NCI-H2171 treated with DMSO at 0.1 percent for 48 hours (cell line): ENCODE measurements around the gene C1orf174.

Source experiments
- DNase-seq: peaks from one replicate; lab custom pipeline; 2025; lab: John Stamatoyannopoulos, UW

C1orf174 gene

DNA sequence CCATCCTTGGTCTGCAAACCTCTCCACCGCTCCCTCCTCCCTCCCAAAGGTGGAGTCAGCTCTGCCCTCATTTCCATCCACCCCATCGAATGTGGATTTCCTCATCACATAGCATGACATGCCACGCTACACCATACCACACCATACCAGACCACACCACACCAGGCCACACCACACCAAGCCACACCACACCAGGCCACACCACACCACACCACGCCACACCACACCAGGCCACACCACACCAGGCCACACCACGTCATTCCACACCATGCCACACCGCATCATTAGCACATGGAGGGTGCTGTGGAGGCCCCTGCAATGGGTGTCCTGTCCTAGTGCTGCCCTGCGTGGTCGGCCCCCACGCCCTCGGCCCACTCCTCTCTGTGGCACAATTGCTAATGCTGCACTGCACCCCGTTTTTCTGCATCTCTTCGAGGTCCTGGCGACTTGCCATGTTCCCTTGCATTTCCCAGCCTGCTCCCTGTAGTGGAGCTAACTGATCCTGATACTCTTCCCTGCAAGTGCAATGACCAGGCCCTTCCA is 31.5 kb downstream of the C1orf174 start:
- no peak for DNase-seq

DNA sequence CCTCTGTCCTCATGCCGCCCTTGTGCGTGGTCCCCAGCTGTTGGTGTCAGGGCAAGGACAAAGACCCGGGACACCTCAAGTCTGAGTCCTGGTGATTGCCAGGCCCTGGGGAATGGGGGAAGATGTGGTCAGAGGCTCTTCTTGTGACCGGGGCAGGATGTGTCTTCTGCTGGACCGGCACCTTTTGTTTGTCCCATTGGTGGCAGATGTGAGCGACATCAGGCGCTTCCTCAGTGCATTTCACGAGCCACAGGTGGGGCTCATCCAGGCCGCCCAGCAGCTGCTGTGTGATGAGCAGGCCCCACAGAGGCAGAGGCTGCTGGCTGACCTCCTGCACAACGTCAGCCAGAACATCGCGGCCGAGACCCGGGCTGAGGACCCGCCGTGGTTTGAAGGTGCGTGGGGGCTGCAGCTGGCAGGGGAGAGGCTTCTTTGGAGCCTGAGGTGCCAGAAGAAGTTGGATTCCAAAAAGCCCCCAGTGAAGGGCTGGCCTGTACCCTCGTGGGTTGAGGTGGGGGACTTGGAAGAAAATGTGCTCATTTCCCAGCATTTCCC is 34.4 kb downstream of the C1orf174 start:
- DNase-seq: no peak

DNA sequence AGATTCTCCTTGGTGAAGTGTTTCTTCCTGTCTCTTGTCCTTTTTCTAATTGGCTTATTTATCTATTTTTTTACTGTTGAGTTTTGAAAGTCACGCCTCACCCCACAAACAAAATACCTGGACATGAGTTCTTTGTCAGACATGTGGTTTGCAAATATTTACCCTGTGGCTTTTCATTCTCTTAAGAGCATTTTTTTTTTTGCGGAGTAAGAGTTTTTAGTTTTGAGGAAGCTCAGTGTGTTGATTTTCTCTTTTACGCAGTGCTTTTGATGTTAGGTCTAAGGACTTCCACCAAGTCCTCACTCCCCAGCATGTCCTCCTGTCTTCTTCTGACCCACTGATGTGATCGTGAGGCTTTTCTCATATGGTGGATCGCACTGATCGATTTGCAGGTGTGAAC is 35.2 kb downstream of the C1orf174 start:
- DNase-seq: no peak

DNA sequence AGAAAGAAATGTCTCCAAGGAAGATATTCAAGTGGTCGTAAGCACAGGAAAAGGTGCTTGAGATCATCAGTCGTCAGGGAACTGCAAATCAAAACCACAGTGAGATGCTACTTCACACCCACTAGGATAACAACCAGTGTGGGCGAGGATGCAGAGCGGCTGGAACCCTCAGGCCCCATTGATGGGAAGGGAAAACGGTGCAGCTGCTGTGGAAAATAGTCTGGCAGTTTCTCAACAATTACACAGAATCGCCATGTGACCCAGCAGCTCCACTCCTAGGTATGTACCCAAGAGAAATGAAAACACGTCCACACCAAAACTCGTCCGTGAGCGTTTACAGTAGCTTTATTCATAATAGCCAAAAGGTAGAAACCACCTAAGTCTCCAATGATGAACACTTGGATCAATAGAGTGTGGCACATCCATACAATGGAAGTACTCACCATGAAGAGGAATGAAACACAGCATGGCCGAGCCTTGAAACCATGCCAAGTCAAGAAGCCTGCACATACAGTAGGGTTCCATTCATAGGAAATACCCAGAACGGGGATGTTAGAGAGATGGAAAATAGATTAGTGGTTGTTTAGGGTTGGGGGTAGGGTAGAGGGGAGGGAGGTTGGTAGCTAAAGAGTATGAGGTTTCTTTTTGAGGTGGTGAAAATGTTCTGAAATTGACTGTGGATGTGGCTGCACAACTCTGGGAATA is 36.7 kb downstream of the C1orf174 start:
- no peak for DNase-seq

DNA sequence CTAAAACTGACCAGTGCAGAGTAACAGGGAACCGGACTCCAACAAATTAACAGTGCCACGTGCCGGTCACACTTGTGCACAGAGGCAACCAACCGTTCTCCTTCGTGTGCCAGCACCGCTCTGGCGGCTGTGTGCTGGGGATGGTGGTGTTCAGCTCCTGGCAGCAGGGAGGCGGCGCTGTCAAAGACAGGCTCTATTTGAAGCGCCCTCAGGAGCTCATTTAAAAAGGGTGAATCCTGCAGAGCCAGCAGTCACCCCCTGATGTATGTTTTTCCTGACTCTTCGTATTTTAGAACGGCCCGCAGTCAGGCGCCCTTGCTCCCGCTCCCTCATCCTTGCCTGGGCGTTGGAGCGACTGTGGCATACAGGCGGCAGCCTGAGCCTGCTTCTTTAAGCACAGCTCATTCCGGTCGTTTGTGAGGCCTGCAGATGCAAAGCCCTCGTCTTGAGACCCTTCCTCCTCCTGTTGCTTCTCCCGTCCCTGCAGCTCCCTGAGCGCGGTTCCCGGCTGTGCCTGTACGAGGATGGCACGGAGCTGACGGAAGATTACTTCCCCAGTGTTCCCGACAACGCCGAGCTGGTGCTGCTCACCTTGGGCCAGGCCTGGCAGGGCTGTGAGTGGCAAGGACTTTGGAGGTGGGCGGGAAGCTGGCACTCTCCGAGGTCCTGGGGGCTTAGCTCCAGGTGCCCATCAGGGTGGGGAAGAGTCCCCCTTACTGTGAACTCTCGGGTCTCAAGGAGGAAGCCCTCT is 41.7 kb downstream of the C1orf174 start:
- DNase-seq: no peak

DNA sequence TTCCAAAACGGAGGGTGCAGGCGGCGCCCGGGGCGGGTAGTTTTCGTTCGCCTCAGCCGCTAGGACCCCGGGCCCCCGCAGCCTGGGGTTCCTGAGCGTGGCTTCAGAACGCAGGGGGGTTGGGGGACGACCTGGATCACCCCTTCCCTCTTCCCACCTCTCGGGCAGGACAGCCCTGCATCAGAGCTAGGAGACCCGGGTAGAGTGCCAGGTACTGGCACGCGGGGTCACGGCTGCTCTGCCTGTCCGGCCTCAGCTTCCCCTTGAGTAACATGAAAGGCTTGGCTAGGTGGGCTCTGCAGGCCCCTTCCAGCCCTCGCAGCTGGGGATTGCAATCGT is 42.3 kb downstream of the C1orf174 start:
- DNase-seq: no peak

DNA sequence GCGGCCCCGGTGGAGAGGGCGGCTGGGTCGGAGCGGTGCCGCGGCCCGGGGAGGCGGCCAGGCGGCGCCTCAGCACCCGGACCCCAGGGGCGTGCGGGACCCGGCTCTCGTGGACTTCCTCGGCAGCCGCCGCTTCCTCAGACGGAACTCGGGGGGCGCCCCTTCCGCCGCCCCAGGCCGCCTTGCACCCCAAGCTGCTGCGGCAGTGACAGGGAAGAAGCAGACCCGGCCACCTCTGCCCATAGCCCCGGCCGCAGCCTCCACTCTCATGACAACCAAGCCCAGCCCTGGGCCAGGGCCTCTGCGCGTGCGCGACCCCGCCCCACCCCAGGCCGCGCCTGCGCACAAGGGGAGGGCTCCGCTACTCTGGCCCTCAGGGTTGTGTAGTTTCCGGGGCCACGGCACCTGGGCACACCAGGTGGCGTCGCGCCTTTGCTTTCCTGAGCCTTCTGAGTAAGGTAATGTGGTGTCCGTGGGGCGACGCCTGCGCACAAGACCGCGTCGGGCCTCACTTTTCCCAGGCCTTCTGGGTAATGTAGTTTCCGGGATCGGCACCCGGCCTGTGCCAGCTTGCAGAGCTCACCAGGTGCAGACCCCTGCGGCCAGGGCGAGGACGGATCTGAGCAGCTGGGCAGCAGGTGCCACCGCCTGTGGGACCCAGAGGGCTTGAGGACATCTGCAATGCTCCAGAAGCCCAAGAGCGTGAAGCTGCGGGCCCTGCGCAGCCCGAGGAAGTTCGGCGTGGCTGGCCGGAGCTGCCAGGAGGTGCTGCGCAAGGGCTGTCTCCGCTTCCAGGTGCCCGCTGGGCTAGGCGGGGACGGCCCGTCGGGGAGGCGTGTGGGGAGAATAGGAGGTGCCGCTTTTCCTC is 42.9 kb downstream of the C1orf174 start, which contains the start of the genes CEP104 and DFFB:
TSS of gene CEP104 (minus strand) at position 289 of the 868 bp plus-strand sequence. CDS start 4,804 bp downstream, outside the sequence.
TSS of gene DFFB (plus strand) at position 554 of the 868 bp plus-strand sequence. CDS start at position 682, 128 bp downstream.
- peak; percentile 98 for DNase-seq

DNA sequence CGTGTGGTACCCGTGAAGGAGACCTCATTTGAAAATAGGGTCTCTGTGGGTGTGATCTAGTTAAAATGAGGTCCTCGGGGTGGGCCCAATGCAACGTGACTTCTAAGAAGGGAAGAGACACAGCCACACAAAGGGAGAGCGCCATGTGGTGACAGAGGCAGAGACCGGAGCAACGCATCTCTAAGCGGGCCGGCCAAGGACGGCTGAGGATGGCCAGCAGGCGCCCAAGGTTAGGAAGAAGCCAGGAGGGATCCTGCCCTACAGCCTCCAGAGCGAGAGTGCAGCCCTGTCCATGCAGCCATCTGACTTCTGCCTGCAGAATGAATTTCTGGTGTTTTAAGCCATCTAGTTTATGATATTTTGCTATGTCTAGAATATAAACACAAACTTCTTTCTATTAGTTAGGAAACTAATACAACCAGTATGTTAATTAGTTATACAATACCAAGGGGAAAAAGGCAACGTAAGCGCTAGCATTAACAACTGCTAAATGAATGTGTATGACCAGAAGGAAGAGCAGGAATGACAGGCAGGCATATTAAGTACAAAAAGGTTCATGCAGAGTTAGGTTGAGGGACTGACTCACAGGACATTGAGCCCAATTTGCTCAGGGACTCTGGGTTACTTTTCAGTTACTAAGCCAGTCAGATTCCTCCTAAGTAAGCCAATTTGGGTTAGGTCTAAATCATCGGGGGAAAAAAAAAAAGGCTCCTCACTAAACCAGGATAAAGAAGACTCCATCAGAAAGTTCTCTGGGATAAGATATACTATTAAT is 47.2 kb downstream of the C1orf174 start:
- no peak for DNase-seq

DNA sequence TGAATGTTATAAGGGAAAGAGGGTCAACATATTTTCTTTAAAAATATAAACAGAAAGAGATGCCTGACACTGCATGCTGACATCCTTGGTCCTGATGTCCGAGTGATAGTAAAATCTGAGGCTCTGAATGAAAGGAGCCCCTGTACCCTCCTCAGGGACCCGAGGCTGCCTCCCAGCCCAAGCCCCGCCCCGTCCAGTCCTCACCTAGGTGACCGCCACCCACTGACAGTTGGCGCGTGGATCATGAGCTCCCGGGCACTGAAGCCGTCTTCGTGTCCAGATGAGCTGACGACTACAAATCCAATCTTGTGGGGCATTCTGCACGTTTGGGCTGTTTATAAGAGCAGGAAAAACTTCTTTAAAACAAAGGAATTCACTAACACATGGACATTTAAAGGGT is 48.0 kb downstream of the C1orf174 start:
- DNase-seq: no peak

DNA sequence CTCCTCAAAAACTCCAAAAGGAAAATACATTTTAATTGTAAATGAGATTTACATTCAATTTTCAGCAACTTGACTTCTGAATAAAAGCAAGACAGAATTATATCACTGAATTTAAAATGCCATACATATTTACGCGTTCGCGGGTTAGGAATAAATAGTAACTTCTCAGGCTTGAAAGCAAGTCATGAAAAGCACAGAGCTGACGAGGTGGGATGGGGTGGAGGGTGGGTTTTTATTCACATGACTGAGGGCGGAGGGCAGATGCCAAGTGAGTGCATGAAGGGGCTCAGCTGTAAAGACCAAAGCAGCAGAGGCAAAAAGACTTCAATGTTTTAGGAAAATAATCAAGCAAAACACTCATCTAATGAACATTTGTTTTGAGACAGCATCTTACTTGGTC is 48.8 kb downstream of the C1orf174 start:
- DNase-seq: no peak

DNA sequence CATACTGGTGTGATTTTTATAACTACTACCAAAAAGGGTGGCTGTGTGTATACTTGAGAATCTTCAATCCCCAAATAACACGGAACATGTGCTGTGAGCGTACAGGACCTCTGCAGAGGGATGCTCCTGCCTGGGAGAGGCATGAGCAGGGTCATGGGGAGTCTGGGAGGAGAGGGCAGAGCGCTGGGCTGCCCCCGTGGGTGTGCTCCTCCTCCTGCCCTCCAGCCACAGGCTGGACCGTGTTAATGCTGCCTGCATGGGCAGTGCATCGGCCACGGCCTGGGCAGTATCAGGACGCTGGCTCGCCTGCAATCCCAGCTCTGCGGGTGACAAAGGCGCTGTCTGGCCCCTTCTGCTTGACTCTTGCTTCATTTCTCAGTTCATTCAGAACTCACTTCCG is 49.2 kb downstream of the C1orf174 start:
- DNase-seq: no peak

DNA sequence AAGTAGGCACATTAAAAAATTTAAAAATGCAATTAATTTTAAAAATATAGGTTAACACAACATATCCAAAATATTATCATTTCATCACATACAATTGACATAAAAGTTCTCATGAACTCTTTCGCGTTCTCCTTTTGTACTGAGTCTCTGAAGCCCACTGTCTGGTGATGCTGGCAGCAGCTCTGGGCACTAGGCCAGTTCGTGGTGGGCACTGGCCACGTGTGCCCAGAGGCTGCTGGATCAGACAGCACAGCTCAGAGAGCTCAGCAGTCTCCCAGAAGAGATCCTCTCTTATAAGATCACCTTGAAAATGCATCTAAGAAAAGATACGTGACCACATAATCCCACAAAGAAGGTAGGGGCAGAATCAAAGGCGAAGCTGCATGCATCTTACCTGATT is 53.0 kb downstream of the C1orf174 start:
- no peak for DNase-seq

DNA sequence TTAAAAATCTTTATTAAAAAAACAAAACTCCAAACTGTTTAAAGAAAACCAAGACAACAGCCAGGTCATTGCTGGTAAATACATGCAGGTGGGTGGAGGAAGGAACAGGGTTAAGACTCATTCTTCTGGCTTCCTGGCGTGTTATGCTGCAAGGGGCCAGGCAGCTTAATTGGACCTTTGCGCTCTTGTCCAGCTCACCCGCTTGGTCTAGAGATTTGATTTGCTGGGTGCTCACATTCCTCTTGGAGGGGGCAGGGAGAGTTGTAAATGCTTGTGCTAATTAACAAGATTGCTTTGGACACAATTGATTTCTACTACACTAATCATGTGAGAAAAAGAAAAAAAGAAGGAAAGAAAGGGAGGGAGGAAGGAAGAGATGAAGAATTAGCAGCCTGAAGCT is 53.5 kb downstream of the C1orf174 start:
- DNase-seq: no peak

DNA sequence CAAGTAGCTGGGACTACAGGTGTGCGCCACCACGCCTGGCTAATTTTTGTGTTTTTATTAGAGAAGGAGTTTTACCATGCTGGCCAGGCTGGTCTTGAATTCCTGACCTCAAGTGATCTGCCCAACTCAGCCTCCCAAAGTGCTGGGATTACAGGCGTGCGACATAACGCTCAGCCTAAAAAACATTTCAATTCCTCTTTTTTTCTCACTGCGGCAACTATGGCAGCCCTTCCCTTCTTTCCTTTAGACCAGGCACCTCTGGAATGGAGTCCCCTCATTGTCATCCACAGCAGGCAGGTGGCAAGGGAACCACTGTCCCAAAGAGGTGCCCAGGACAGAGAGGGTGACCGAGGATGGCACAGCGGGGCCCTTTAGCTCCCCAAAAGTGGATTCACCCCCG is 57.2 kb downstream of the C1orf174 start:
- no peak for DNase-seq

DNA sequence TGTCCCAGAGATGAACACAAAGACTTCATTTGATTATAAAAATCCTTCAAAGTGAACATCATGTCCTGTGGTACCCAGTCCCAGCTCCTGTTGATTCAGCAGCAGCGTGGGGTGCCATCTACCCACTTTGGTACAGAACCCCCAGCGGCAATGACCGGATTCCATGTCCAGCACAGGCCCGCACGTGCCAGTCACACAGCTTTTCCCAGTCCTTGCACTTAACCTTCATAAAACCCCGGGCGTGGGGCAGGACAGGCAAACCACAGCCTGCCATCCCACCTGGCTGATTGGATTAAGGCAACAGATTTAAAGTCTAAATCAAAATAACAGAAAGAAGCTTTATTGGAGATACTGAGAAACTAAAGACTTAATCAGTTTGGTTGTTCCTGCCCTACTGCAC is 58.6 kb downstream of the C1orf174 start:
- DNase-seq: no peak
